ENCODE measurements around the gene PSMC3IP.

The PSMC3IP gene

GRCh38 chr17:42591411-42591810 is 13.9 kb upstream of the PSMC3IP start:
- Histone ChIP-seq H3K9me3 (no peaks in the 10 kb centered on the region), H3K4me3 (ENCODE audit: low read depth in 1 of 2, low read length in 1 of 2) (no peak overlapping the region), H3K4me1 (ENCODE audit: control insufficient read depth in 1 of 2, insufficient read depth in 1 of 2, low read depth in 1 of 2, low read length in 1 of 2) (no peaks in the 10 kb centered on the region), H3K36me3 (peaks cover 58% of the 10 kb centered on the region), H3K27me3 (no peaks in the 10 kb centered on the region), H3K27ac (no peak overlapping the region)
- TF ChIP-seq CTCF (IDR thresholded peaks at IDR 0.05) = no peak

- Histone ChIP-seq H3K27me3 (no peaks in the 10 kb centered on the region), H3K4me3 (ENCODE audit: low read depth in 1 of 2, low read length in 1 of 2) (no peak overlapping the region), H3K9me3 (no peaks in the 10 kb centered on the region), H3K4me1 (ENCODE audit: control insufficient read depth in 1 of 2, insufficient read depth in 1 of 2, low read depth in 1 of 2, low read length in 1 of 2) (peaks cover 0 to 2% of the 10 kb centered on the region in 2 experiments), H3K36me3 (peaks cover 64% of the 10 kb centered on the region), H3K27ac (no peak overlapping the region)
- TF ChIP-seq CTCF (IDR thresholded peaks at IDR 0.05) = no peak
These were observed 13.4 kb upstream of the PSMC3IP start for GRCh38 chr17:42590886-42591285.

- no peak for TF ChIP-seq CTCF (IDR thresholded peaks at IDR 0.05)
- H3K4me3 ChIP-seq (ENCODE audit: low read depth in 1 of 2, low read length in 1 of 2) = no peak overlapping the region
- peaks cover 13 to 19% of the 10 kb centered on the region in 2 experiments for H3K4me1 ChIP-seq (ENCODE audit: control insufficient read depth in 1 of 2, insufficient read depth in 1 of 2, low read depth in 1 of 2, low read length in 1 of 2)
- peaks cover 92% of the 10 kb centered on the region for H3K36me3 ChIP-seq
- H3K27ac ChIP-seq = peak overlapping the region; percentile 13
- H3K27me3 ChIP-seq = no peaks in the 10 kb centered on the region
- no peaks in the 10 kb centered on the region for H3K9me3 ChIP-seq
These were observed 9.1 kb upstream of the PSMC3IP start for GRCh38 chr17:42586514-42587230.

- H3K36me3 ChIP-seq = peaks cover 89% of the 10 kb centered on the region
- TF ChIP-seq CTCF (IDR thresholded peaks at IDR 0.05) = no peak
These were observed 7.8 kb upstream of the PSMC3IP start for GRCh38 chr17:42585353-42585752.

GRCh38 chr17:42584880-42585279 is 7.4 kb upstream of the PSMC3IP start:
- peaks cover 89% of the 10 kb centered on the region for H3K36me3 ChIP-seq
- peak overlapping the region in 1 of 2 experiments; percentile 18 for H3K4me3 ChIP-seq (ENCODE audit: low read depth in 1 of 2, low read length in 1 of 2)
- TF ChIP-seq CTCF (IDR thresholded peaks at IDR 0.05) = no peak

More at GRCh38 chr17:42585353-42585752, 7.8 kb upstream of the PSMC3IP start:
- Histone ChIP-seq H3K4me1 (ENCODE audit: control insufficient read depth in 1 of 2, insufficient read depth in 1 of 2, low read depth in 1 of 2, low read length in 1 of 2) (peaks cover 13 to 20% of the 10 kb centered on the region in 2 experiments), H3K27me3 (no peaks in the 10 kb centered on the region), H3K4me3 (ENCODE audit: low read depth in 1 of 2, low read length in 1 of 2) (peak overlapping the region in 1 of 2 experiments; percentile 18), H3K9me3 (no peaks in the 10 kb centered on the region), H3K27ac (peak overlapping the region; percentile 82)

More at GRCh38 chr17:42584880-42585279, 7.4 kb upstream of the PSMC3IP start:
- Histone ChIP-seq H3K9me3 (no peaks in the 10 kb centered on the region), H3K27me3 (no peaks in the 10 kb centered on the region), H3K4me1 (ENCODE audit: control insufficient read depth in 1 of 2, insufficient read depth in 1 of 2, low read depth in 1 of 2, low read length in 1 of 2) (peaks cover 13 to 25% of the 10 kb centered on the region in 2 experiments), H3K27ac (peak overlapping the region; percentile 82)
